ENCODE measurements around the gene ENGASE.

The ENGASE gene

DNA sequence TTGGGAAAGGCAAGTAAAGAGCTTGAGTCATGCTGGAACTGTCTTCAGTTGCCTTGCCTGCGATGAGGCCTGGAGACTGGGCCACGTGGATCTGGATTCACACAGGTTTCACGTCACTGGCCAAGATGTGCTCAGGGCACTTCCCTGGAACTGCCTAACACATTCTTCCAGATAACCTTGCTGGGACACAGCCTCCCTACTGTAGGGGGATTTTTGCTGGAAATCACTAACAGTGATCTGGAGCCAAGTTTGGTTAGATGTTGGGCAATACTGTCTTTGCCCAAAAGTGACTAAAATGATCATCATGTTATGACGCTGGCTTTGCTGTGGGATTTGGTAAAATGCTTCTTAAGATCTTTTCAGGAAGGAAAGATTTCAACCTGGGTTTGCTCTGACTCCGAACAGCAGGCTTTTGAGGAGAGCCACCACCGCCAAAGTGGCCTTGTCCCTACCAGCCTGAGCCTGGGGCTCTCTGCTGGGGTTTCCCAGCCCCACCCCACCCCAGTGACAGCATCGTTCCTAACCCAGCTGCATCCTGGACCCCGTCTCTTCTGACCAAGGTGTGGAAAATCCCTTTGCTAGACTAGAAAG lies 36.0 kb upstream of the ENGASE start:
- peak; percentile 93 for DNase-seq (ENCODE audit: low read depth)

GRCh38 chr17:79039171-79039570 lies 35.5 kb upstream of the ENGASE start:
- DNase-seq (ENCODE audit: low read depth), result no peak

- DNase-seq (ENCODE audit: low read depth), result no peak
These were observed 34.7 kb upstream of the ENGASE start for GRCh38 chr17:79039886-79040285.

GRCh38 chr17:79041041-79041570 lies 33.5 kb upstream of the ENGASE start:
- no peak for DNase-seq (ENCODE audit: low read depth)

DNA sequence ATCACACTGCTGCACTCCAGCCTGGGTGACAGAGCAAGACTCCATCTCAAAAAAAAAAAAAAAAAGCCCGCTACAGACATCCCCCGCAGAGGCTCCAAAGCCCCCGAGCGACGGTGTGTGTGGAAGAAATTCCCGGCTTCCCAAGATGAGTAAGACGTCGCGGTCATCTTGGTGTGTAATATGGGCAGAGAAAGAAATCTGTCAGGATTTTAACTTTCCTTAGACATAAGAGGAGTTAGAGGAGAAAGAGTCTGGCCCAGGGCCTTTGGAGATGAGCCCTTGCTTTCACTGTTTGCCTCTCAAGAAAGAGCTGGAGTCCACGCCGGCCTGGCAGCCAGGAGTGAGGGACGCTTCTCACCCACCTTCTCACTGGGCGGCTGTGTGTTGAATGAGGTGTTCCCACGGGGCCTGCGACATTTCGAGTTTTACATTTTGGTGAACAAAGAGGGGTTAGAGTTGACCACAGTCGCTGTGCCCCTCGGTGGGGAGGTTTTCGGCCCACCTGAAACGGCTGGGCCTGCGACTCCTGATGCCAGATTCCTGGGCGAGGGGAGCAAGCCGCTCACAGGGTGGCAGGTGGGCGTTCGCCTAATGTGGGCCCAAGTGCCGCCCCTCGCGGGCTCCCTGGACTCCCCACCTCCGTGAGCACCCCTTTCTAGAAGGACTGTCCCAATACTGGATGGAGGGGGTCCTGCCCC lies 32.8 kb upstream of the ENGASE start:
- no peak for DNase-seq (ENCODE audit: low read depth)

GRCh38 chr17:79042421-79043190 lies 32.0 kb upstream of the ENGASE start:
- DNase-seq (ENCODE audit: low read depth), result no peak

- DNase-seq (ENCODE audit: low read depth), result no peak
These were observed 31.3 kb upstream of the ENGASE start for GRCh38 chr17:79043191-79043930.

GRCh38 chr17:79043931-79044320 lies 30.7 kb upstream of the ENGASE start:
- DNase-seq (ENCODE audit: low read depth), result no peak

DNA sequence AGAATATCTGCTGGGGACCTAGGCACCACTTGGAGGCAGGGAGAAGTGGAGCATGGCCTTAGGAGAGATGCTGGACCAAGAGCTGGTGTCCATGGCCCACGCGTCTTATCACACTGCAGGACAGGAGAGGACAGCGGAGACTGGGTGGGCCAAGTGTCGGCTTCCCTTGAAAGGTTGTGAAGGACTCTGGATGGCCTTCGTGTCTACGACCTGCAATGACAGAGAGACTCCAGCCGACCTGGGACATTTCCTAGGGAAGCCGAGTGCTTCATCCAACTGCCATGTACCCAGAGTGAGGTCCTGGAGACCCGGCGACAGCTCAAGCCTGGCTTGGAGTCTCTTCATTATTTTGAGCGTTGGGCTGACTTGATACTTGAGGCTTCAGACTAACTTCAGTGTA lies 30.2 kb upstream of the ENGASE start:
- no peak for DNase-seq (ENCODE audit: low read depth)

DNA sequence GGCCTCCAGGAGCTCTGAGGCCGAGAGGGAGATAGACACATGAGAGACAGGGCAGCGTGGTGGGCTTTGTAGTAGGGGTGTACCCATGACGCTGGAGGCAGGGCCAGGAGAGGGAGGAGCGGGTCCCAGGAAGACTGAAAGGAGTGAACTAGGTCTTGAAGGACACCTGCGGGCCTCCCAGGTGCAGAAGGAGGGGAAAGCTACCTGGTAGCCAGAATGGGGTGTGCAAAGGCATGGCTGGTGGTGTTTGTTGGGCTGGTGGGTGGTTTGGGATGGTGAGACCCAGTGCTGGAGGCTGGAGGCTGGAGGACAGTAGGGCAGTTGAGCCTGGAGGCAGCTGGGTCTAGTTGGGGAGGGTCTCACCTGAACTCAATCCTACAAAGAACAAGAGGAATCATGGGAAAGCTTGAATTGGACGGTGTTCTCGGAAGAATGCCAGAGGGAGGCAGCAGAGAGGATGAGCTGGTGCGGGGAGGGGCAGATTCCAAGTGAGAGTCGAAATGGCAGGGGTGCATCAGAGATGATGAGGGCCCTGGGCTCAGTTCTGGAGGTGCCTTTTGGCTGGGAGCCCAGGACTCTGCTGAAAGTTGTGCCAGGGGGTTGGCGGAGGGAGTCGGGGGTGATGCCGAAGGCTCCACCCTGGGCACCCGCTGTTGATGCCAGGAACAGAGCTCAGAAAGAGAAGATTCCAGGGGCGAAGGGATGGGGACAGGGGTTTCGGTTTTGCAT lies 29.5 kb upstream of the ENGASE start:
- DNase-seq (ENCODE audit: low read depth), result no peak

- DNase-seq (ENCODE audit: low read depth), result no peak
These were observed 28.8 kb upstream of the ENGASE start for GRCh38 chr17:79045842-79046196.

DNA sequence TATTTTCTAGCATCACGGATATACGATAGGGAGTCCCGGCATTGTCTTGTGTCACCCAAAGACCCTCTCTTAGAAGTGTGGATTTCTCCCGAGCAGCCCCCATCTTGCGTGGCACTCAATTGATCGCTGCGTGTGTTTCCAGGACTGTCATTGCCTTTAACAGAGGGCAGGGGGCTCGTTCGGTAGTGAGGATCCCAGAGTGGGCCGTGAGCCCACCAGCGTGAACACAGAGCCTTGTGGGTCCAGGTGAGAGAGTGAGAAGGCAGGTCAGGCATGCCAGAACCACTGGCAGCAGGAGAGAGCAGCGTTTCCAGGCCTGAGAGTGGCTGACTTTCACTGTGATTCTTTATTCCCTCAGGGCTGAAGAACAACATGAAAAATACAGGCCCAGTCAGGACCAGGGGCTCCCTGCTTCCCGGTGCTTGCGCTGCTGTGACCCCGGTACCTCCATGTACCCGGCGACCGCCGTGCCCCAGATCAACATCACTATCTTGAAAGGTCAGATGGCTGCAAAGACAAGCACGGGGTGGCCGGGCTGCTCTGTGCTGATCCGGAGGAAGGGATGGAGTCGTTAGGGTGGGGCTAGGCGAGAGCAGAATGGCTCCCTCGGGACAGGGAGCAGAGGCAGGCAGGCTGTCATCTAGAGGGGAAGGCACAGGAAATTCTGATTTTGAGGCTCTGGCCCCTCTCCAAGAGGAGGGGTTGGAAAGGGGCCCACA lies 28.3 kb upstream of the ENGASE start:
- no peak for DNase-seq (ENCODE audit: low read depth)

DNA sequence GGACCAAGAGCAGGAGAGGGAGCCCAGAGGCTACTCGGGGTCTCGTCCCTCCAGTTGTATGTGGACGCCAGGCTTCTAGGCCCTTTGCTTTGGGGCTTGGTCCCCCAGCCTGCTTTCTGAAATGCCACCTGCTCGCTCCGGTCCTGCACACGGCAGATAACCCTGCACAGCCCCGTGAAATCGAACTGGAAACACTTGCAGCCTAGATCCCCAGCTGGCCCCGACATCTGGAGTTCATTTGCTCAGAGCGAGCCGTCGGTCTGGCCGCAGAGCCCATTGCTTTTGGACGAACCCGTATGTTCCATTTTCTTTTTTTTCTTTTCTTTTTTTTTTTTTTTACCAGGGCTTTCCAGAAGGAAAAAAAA lies 27.7 kb upstream of the ENGASE start:
- no peak for DNase-seq (ENCODE audit: low read depth)

DNA sequence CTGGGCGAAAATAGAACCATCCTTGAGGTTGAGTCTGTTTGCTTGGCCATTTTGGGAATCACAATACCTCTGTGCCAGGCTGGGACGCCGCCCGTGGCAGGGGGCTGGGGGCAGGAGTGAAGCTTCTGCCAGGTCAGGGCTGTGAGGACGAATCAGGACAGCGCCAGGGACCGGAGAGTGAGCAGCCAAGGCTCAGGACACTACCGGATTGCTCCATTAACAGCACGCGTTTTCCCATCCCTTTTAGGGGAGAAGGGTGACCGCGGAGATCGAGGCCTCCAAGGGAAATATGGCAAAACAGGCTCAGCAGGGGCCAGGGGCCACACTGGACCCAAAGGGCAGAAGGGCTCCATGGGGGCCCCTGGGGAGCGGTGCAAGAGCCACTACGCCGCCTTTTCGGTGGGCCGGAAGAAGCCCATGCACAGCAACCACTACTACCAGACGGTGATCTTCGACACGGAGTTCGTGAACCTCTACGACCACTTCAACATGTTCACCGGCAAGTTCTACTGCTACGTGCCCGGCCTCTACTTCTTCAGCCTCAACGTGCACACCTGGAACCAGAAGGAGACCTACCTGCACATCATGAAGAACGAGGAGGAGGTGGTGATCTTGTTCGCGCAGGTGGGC lies 27.2 kb upstream of the ENGASE start:
- DNase-seq (ENCODE audit: low read depth), result no peak

GRCh38 chr17:79047923-79048825 lies 26.4 kb upstream of the ENGASE start:
- no peak for DNase-seq (ENCODE audit: low read depth)

- DNase-seq (ENCODE audit: low read depth), result no peak
These were observed 25.5 kb upstream of the ENGASE start for GRCh38 chr17:79048826-79049755.

DNA sequence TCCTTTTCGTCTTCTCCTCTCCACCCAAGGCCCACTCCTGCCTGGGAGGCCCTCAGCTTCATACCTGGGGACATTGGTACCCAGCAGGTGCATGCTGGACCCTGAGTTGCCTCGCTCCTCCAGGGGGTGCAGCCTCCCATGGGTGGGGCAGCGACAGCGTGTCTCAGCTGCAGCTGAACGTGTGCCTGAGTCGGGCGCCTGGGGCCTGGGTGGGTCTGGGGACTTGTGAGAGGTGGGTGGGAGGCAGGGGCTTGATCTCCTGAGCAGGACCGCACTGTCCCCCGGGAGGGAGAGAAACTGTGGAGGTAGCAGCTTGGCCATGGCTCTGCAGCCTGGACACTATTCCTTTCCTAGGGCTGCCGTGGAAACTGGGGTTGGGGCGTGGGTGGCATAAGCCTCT lies 24.8 kb upstream of the ENGASE start:
- no peak for DNase-seq (ENCODE audit: low read depth)

GRCh38 chr17:79050551-79050950 lies 24.1 kb upstream of the ENGASE start:
- no peak for DNase-seq (ENCODE audit: low read depth)

DNA sequence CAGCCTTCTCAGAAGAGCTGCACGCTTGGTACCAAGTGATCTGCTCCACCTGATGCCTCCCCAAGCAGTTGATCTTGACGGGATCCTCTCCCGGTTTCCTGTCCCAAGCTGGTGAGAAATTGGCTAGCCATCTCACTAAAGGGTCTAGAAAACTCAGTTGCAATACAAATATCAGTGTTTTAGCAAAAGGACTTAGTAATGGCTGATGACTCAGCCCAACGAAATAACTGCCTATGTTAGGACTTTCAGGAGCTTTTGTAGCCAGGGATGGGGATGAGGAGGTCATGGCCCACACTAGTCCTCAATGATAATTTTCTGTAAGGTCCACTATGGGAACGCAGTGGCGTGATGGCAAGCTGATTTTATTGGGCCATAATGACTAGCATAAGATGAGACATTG lies 23.3 kb upstream of the ENGASE start:
- DNase-seq (ENCODE audit: low read depth), result no peak
